Hematopoietic multipotent progenitor cell treated with erythropoietin and hydrocortisone succinate and interleukin-3 and kit ligand, for 15 days (in vitro differentiated cells): ENCODE results near the gene HPN.
"Not testable (repeated sequence)": the region's sequence is repeated elsewhere in the genome, so short reads cannot be mapped to it uniquely, and the experiment has no call there.

ENCODE experiments used
- DNase-seq: peaks from one replicate; pipeline ENCODE4 v3.0.0-alpha.2; 2015; ENCODE audit warnings: low spot score

HPN gene

GRCh38 chr19:35009424-35010415 is 31.8 kb upstream of the HPN start:
- no peak for DNase-seq

- no peak for DNase-seq
These were observed 30.3 kb upstream of the HPN start for GRCh38 chr19:35011091-35011689.

DNA sequence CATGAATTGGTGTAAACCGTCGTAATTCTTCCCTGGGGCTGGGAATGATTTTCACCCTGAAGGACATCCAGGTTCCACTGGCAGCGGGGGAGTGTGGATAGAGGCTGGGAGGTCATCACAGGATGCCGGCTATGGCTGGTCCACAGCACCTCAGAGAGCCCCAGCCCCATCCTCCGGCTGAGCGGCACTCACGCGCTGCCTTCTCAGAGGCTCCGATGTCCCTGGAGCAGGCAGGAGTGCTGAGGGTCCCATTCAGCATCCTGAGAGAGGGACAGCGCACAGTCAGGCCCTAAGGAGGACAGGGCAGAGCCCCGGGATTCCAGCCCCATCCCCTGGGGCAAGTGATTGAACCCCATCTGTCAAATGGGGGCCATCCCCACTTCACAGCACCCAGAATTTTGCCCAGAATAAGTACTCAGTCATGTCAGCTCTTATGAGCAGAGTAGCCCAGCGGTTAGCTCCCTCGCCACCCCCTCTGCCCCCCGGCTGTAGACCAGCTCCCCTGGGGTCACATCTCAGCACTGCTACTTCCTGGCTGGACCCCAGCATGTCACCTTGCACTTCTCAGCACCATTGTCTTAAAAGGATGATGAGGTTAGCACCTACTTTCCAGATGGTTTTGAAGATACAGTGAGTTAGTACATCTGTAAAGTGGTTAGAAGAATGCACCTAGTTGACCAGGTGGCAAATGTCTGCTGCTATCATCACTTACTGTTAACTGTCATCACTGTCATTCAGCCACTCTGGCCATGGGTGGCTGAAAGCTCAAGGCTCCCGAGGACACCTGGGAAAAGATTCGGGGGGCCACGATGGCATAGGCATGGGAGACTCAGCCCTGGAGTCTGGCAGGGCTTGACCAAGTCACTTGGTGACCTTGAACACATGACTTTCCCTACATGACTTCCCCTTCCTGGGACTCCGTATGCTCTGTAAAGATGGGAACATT is 29.5 kb upstream of the HPN start:
- DNase-seq = no peak

- peak; percentile 20 for DNase-seq
These were observed 28.3 kb upstream of the HPN start for GRCh38 chr19:35013041-35013819.

- DNase-seq = no peak
These were observed 27.4 kb upstream of the HPN start for GRCh38 chr19:35013820-35014754.

- DNase-seq = not testable (repeated sequence)
These were observed 26.7 kb upstream of the HPN start for GRCh38 chr19:35014774-35015173.

GRCh38 chr19:35015270-35015953 is 26.1 kb upstream of the HPN start:
- no peak for DNase-seq

DNA sequence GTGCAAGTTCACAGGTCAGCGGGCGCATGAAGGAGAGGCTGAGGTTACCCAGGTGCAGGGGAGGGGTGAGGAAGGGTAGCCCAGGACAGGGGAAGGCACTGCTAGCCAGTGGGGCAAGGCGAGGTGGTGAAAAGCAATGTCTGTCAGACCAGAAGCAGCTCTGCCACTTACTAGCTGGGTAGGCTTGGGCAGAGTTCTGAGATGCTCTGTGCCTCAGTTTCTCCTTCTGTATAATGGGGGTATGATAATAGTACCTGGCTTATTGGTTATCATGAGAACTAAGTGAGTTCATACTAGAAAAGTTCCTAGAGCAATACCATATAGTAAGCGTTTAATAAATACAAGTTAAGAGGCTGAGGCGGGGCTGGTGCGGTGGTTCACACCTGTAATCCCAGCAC is 25.6 kb upstream of the HPN start:
- DNase-seq = no peak

GRCh38 chr19:35017507-35017906 is 24.0 kb upstream of the HPN start:
- no peak for DNase-seq

GRCh38 chr19:35018379-35018778 is 23.1 kb upstream of the HPN start:
- DNase-seq = no peak

GRCh38 chr19:35019144-35019543 is 22.4 kb upstream of the HPN start:
- DNase-seq = no peak

DNA sequence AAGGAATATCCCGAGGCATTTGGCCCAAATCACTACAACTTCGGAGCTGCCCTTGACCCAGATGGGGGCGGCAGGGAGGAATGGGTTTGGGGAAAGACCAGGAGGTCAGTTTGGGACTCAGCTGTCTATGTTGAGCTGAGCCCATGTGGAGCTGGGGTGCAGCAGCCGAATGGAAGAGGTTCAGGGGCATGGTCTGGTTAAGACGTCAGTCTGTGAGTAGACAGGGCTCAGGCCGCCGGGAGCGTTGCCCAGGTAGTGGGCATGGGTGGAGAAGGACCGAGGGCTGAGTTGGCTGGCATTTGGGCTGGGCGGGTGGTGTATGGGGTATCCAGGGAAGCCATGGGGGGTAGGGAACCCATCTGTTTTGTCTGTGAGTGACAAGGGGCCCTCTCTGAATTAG is 20.5 kb upstream of the HPN start:
- no peak for DNase-seq

GRCh38 chr19:35021596-35021995 is 19.9 kb upstream of the HPN start:
- DNase-seq = no peak

DNA sequence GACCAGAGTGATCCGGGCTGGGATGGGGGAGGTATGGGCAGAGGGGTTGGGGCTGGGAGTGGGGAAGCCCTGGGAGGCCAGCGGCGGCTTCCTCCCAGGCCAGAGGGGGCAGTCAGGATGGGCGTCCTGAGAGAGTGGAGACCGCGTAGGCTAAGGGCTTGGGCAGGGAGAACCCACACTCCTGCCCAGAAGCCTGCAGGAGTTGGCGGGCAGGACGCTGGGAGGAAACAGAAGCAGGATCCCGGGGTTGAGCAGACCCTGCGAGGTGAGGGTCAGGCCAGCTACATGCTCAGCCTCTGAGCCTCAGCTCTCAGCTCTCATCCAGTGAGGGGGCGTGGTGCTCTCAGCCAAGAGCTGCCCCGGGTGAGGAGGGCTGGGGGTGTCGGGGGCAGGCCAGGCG is 19.1 kb upstream of the HPN start:
- no peak for DNase-seq

DNA sequence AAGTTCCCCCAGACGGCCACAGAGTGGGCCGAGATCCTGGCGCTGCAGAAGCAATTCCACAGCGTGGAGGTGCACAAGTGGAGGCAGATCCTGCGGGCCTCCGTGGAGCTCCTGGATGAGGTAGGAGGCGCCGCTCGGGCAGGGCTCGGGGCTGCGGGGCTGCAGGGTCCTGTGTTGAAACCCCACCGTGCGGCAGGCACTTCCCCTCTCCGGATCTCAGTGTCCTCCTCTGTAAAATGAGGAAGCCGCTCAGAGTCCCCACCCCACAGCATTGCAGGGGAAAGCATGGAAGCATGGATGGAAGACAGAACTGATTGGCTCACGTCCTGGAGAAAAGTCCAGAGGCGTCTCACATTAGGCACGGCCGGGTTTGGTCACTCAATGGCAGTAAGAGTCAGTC is 18.1 kb upstream of the HPN start:
- DNase-seq = no peak

DNA sequence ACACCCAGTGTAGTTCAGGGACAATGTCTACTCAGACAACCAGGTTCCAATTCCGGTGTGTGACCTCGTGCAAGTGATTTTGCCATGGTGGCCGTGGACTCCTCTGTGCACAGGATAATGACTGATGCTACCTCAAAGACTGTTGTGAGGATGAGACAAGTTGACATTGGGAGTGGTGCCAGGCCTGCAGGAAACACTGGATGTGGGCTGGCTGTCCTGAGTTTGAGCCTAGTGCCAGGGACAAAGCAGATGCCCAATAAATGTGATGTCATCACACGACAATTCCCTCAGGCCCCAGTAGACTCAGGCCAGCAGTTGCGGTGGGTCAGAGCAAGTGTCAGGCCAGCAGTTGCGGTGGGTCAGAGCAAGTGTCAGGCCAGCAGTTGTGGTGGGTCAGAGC is 17.4 kb upstream of the HPN start:
- no peak for DNase-seq

- DNase-seq = no peak
These were observed 15.6 kb upstream of the HPN start for GRCh38 chr19:35025969-35026368.

- no peak for DNase-seq
These were observed 15.1 kb upstream of the HPN start for GRCh38 chr19:35026418-35026817.

GRCh38 chr19:35027009-35027408 is 14.5 kb upstream of the HPN start:
- DNase-seq = no peak
